GM13976 (cell line): ENCODE data around the gene ACTR3C.

Source experiments
- DNase-seq: peaks from one replicate; pipeline ENCODE4 v3.0.0; 2012; ENCODE audit warnings: low spot score
- in situ Hi-C: fragments of 300-500 bp; cut with MboI; formaldehyde crosslinking; loops from one replicate; pipeline ENCODE4 v1.12.0; 2022; ENCODE audit warnings: low sequenced_read_pairs, mixed read lengths, inconsistent platforms; ENCODE audit not compliant: unreplicated experiment
- TF ChIP-seq, protein P1 (sequence below): IDR thresholded peaks from 2 replicates; pipeline ENCODE4 v1.5.1; 2012; ENCODE audit warnings: borderline replicate concordance, mild to moderate bottlenecking; ENCODE audit not compliant: insufficient read depth; ENCODE audit errors: extremely low read depth, missing control alignments, control extremely low read depth

ACTR3C gene

DNA sequence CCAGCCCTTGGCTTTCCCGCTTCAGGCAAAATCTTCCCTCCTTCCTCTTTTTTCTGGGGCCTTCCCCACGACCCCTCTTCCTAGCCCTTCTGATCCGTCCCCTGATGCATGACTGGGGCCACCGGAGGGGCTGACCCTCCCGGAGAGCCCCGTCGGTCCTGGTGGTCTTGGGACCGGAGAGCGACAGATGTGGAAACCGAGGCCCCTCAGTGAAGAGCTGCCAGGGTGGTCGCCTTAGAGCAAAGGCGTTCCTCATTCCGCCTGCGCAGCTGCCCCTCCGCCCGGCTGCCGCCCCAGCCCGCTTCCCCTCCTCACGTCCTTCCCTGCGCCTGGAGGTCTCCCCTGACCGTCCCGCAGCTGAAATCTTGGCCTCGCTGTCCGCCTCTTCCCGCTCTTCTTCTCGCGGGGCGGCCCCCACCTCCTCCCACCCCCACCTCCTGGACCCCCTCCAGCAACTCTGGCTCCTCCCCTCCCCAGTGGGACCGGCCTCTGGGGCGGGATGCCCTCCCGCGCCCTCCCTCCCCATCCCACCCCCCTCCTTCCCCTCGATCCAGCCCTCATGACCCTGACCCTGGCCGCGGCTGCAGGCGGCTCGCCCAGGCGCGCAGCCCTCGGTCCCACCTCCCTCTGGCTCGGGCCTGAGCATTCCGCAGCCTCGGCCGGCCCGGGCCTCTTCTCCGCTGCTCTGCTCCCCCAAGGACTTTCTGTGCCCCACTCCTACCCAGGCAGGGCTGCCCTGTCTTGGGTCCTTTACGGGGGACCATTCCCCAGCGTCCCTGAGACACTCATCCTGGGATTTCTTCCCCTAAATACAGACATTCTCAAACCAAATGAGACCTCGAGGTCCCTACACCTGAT is 18.1 kb upstream of the ACTR3C start, which contains the start of gene RARRES2:
Gene RARRES2, minus strand, starts transcription at position 367 of the 858 bp plus-strand sequence. CDS start 1,020 bp downstream, outside the sequence.
- in situ Hi-C loops, result no loop called here
- TF ChIP-seq, protein P1, sequence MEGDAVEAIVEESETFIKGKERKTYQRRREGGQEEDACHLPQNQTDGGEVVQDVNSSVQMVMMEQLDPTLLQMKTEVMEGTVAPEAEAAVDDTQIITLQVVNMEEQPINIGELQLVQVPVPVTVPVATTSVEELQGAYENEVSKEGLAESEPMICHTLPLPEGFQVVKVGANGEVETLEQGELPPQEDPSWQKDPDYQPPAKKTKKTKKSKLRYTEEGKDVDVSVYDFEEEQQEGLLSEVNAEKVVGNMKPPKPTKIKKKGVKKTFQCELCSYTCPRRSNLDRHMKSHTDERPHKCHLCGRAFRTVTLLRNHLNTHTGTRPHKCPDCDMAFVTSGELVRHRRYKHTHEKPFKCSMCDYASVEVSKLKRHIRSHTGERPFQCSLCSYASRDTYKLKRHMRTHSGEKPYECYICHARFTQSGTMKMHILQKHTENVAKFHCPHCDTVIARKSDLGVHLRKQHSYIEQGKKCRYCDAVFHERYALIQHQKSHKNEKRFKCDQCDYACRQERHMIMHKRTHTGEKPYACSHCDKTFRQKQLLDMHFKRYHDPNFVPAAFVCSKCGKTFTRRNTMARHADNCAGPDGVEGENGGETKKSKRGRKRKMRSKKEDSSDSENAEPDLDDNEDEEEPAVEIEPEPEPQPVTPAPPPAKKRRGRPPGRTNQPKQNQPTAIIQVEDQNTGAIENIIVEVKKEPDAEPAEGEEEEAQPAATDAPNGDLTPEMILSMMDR, result no peak
- DNase-seq, result no peak

- in situ Hi-C loops, result no loop called here
- TF ChIP-seq, protein P1, result no peak
- no peak for DNase-seq
Measured at GRCh38 chr7:150340875-150341262, 17.5 kb upstream of the ACTR3C start.

- TF ChIP-seq, protein P1, result no peak
- peak; percentile 68 for DNase-seq
- in situ Hi-C loops, result no loop called here
Measured at GRCh38 chr7:150340024-150340749, 16.8 kb upstream of the ACTR3C start.

GRCh38 chr7:150339409-150339809 is 16.1 kb upstream of the ACTR3C start:
- DNase-seq, result no peak
- in situ Hi-C loops, result no loop called here
- TF ChIP-seq, protein P1, result no peak

DNA sequence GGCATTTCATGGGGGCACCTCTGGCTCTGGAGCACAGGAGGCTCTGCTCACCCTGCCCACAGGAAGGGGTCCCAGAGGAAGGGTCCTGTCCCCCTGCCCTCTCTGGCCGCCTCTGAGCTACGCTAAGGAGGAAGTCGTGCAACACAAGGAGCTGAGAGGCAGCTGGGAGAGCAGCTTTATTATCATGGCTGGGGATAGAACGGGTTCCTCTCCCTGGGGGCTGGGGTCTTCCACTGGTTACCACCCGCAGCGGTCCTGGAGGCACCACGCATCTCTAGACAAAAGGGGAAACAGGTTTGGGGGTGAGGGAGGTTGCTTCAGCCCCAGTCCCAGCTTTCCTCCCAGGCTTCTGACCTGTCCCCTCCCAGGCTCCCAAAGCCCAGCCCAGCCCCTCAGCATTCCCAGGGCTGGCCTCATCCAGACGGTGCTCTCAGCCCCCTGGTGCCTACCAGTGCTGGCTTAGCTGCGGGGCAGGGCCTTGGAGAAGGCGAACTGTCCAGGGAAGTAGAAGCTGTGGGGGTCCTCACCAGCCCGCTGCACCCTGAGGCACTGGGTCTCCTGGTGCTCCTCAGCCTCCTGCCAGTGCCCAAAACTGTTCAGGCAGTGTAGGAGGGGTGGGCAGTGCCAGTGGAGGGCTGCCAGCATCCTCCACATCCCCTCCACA is 15.0 kb upstream of the ACTR3C start:
- TF ChIP-seq, protein P1, result no peak
- in situ Hi-C loops, result no loop called here
- DNase-seq, result no peak

DNA sequence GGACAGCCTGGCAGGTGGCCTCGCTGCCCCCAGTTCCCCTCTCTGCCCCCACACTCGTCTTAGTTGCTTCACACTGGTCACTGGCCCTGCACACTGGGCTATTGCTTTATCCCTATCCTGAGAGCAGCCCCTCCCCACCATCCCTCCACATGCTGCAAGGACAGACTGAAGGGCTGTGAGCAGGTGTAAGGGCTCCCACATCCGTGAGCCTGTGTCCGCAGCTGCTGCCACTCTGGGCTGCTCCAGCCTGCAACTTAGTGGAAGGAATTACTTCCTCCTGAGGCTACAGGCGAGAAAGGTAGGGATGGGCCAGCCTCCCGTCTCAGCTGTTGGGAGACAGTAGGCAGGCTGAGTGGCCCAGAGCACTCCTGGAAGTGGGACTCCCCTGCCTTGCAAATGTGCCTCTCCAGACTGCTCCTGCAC is 14.3 kb upstream of the ACTR3C start:
- DNase-seq, result no peak
- in situ Hi-C loops, result no loop called here
- TF ChIP-seq, protein P1, result no peak
